Prostate gland (tissue), 2 donors: ENCODE measurements around the gene CTBP1. TPM values are rescaled to one million over a fixed set of nuclear protein-coding genes. Genes with fewer than 3 reads are reported as not detected.
A peak's percentile ranks its signal among the peaks of the same experiment; 100 is the strongest.

Experiments used
- DNase-seq: peaks from one replicate; pipeline ENCODE4 v3.0.0-alpha.2; 2019; ENCODE audit warnings: low spot score
- H3K27ac ChIP-seq, 2 donors: fragments of 200-600 bp; sonication (generic); 2 replicates each; pipeline ENCODE4 v1.5.1; 2017 to 2019
- H3K27me3 ChIP-seq: fragments of 200-600 bp; sonication (generic); replicated peaks from 2 replicates; pipeline ENCODE4 v1.5.1; 2019; ENCODE audit not compliant: insufficient read depth
- H3K36me3 ChIP-seq, 2 donors: fragments of 200-600 bp; sonication (generic); 1 replicate in 1 of 2; 2 replicates in 1 of 2; pipeline versions ENCODE4 v1.5.1 to v1.8.1; 2017 to 2019
- H3K4me1 ChIP-seq: fragments of 200-600 bp; sonication (generic); replicated peaks from 2 replicates; pipeline ENCODE4 v1.5.1; 2019
- H3K4me3 ChIP-seq, 2 donors: fragments of 200-600 bp; sonication (generic); 2 replicates each; pipeline ENCODE4 v1.5.1; 2017 to 2019
- H3K9me3 ChIP-seq: fragments of 200-600 bp; sonication (generic); 2 replicates; pipeline ENCODE4 v1.5.1; 2017
- CTCF ChIP-seq, 4 experiments: fragments of 200-600 bp in 2 of 4; fragments of 450-650 bp in 2 of 4; sonication (generic) in 2 of 4; IDR thresholded peaks; 1 replicate in 3 of 4; 2 replicates in 1 of 4; pipeline ENCODE4 v1.5.1; 2016 to 2019; ENCODE audit warnings: antibody characterized with exemption in 4 of 4, mild to moderate bottlenecking in 2 of 4, moderate library complexity in 2 of 4
- POLR2A ChIP-seq: fragments of 450-650 bp; IDR thresholded peaks from one replicate; pipeline ENCODE4 v1.6.1; 2016; ENCODE audit warnings: antibody characterized with exemption, mild to moderate bottlenecking
- POLR2AphosphoS5 ChIP-seq: sonication (generic); formaldehyde crosslinking; IDR thresholded peaks from one replicate; pipeline ENCODE4 v1.6.1; 2017; ENCODE audit warnings: antibody characterized with exemption
- WGBS: methylation state at CpG from one replicate; pipeline ENCODE4 v1.1.5; 2018; 5-methylcytosine and 5-hydroxymethylcytosine counted together
- intact Hi-C: fragments of 100-400 bp; cut with DNase I; formaldehyde crosslinking; loops from one replicate; pipeline ENCODE4 v1.14.2; 2022
- total RNA-seq, 2 donors: library from RNA; depleted of rRNA; stranded (reverse); fragments of >200 nt; gene quantifications; one replicate each; pipeline ENCODE4 v1.1.0, GENCODE V29; 2016

Gene CTBP1
- total RNA-seq, 2 donors from 2014 or later = 173 to 264 TPM

GRCh38 chr4:1175635-1176229 lies 73.2 kb downstream of the CTBP1 start:
- no peaks in the 10 kb centered on the region for H3K9me3 ChIP-seq
- 94% methylated on average over 7 of the region's 7 CpGs for WGBS
- no peak overlapping the region for H3K27ac ChIP-seq
- TF ChIP-seq CTCF (IDR thresholded peaks at IDR 0.05) = no peak
- TF ChIP-seq POLR2A = no peak
- TF ChIP-seq POLR2AphosphoS5 = no peak
- intact Hi-C loops = no loop called here
- H3K27me3 ChIP-seq = no peaks in the 10 kb centered on the region
- DNase-seq = no peak
- H3K36me3 ChIP-seq = no peaks in the 10 kb centered on the region
- no peak overlapping the region for H3K4me3 ChIP-seq
- H3K4me1 ChIP-seq = peaks cover 3% of the 10 kb centered on the region

GRCh38 chr4:1174941-1175634 lies 73.8 kb downstream of the CTBP1 start:
- no peak for DNase-seq
- WGBS = 90% methylated on average over 19 of the region's 20 CpGs
- TF ChIP-seq POLR2A = no peak
- TF ChIP-seq CTCF (IDR thresholded peaks at IDR 0.05) = no peak
- no peak for TF ChIP-seq POLR2AphosphoS5
- intact Hi-C loops = loop anchor here (5.0 kb wide), 1 partner anchor 37 kb away; no protein-coding TSS in a partner anchor
- H3K27ac ChIP-seq = no peak overlapping the region
- H3K27me3 ChIP-seq = no peaks in the 10 kb centered on the region
- no peaks in the 10 kb centered on the region for H3K9me3 ChIP-seq
- peaks cover 3% of the 10 kb centered on the region for H3K4me1 ChIP-seq
- no peaks in the 10 kb centered on the region for H3K36me3 ChIP-seq
- no peak overlapping the region for H3K4me3 ChIP-seq

- peak overlapping the region in 1 of 2 donors; percentile 68 for H3K27ac ChIP-seq
- no peaks in the 10 kb centered on the region for H3K27me3 ChIP-seq
- 59% methylated on average over 20 of the region's 20 CpGs for WGBS
- intact Hi-C loops = loop anchor here (5.0 kb wide), 1 partner anchor 39 kb away; no protein-coding TSS in a partner anchor
- TF ChIP-seq CTCF (IDR thresholded peaks at IDR 0.05) (no peak), POLR2AphosphoS5 (no peak), POLR2A (no peak)
- peaks cover 3% of the 10 kb centered on the region for H3K4me1 ChIP-seq
- H3K9me3 ChIP-seq = no peaks in the 10 kb centered on the region
- no peaks in the 10 kb centered on the region for H3K36me3 ChIP-seq
- H3K4me3 ChIP-seq = no peak overlapping the region
- DNase-seq = no peak
Observed at GRCh38 chr4:1172971-1173757, 75.8 kb downstream of the CTBP1 start.

- H3K27ac ChIP-seq = peak within 1 kb of the TSS; percentile 47 to 68
- H3K27me3 ChIP-seq = no peaks in the 10 kb centered on the region
- H3K36me3 ChIP-seq = no peaks in the 10 kb centered on the region
- TF ChIP-seq POLR2A = no peak
- no peak for TF ChIP-seq POLR2AphosphoS5
- no peak for TF ChIP-seq CTCF (IDR thresholded peaks at IDR 0.05)
- WGBS = 6% methylated on average over 54 of the region's 54 CpGs
- H3K9me3 ChIP-seq = no peaks in the 10 kb centered on the region
- peaks cover 3% of the 10 kb centered on the region for H3K4me1 ChIP-seq
- H3K4me3 ChIP-seq = peak within 1 kb of the TSS; percentile 35 to 42
- no peak for DNase-seq
- intact Hi-C loops = loop anchor here (5.0 kb wide), 1 partner anchor 40 kb away; no protein-coding TSS in a partner anchor
Observed at GRCh38 chr4:1172228-1172851, 76.6 kb downstream of the CTBP1 start, which contains the start of gene SPON2. SPON2 (minus strand) TSS chr4:1172583.
